Measurements from ENCODE around the gene TTR.

TTR gene

DNA sequence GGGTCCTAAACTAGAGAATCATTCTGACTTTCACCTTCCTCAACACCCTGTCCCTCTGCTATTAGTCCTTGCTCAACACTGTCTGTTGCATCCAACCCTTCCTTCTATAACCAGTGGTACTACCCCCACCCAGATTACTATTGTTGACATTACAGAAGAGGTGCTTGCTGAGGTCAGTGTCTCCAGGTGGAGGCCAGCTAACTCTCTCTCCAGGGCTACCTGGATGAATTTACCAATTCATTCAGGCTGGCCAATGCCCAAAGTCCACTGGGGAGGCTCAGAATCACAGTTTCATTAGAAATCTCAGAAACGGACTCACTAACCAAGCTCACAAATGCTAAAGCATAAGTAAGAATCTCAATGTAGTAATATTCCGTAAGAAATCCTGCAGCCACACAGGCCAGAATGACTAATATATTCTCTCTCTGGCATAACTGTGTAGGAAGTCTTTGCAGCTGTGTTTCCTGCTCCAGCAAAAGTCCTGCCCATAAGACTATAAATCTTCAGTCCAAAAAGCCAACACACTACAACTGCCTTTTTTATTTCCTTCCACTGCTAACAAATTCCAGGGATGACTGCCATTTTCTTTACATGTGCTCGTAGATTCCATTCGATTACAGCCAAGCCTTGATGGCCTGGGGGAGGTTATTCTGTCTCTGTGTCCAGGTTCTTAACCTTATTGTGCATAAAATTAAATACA lies 10.0 kb upstream of the TTR start:
- no peak for DNase-seq (ENCODE audit: low read depth)

- no peak for DNase-seq (ENCODE audit: low read depth)
Observed at GRCh38 chr18:31583185-31583854, 8.4 kb upstream of the TTR start.

DNA sequence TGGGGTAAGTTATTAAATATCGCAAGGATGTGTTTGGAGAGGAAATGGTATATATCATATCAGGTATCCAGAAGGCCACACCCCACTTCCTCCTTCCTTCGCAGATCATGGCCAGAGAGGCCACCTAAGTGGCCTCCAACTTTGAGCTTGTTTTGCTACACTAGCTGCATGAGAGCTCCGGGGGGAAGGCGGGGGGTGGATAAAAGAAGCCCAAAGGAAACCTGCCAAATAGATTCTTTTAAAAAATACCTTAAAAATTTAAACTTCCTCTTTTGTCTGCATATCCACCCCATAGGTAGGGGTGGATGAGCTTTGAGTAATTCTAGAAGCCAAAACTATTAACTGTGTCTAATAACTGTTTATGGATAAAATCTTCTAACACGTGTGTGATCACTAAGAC lies 5.7 kb upstream of the TTR start:
- no peak for DNase-seq (ENCODE audit: low read depth)

DNA sequence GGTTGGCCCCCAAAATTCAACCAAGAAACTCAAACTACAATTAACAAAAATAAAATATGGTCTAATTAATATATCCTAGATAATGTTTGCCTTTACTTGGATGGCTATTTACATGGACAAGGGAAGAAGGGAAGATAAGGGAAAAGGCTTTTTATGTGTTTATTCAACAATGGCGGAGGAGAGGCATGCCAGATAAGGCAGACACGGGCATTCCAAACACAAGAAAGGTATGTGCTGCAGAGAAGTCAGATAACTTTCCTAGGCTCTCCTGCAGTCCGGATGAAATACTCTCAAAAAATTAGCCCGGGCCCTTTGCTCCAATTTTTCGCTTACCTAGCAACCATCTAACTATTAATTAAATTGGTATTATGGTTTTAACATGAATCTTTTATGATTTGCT lies 5.1 kb upstream of the TTR start:
- DNase-seq (ENCODE audit: low read depth): no peak

GRCh38 chr18:31587529-31587928 lies 4.1 kb upstream of the TTR start:
- no peak for DNase-seq (ENCODE audit: low read depth)

DNA sequence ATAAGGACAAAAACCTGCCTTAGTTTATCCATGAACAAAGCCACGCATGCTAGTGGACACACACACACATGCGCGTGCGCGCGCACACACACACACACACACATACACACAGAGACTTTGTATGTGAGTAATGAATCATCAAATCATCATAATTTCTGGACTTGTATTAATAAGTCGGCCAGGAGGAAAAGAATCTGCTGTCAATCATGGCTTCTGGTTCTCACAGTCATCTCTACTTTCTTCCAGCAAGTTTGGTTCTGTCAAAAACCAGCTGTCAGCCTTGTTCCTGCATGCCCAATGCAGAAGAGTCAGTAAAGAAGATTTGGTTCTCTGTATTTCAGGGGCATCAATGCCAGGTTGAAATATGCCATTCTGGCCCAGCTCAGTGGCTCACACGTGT lies 1.1 kb upstream of the TTR start:
- DNase-seq (ENCODE audit: low read depth): no peak

GRCh38 chr18:31591113-31591512 lies 564 bp upstream of the TTR start:
- no peak for DNase-seq (ENCODE audit: low read depth)

DNA sequence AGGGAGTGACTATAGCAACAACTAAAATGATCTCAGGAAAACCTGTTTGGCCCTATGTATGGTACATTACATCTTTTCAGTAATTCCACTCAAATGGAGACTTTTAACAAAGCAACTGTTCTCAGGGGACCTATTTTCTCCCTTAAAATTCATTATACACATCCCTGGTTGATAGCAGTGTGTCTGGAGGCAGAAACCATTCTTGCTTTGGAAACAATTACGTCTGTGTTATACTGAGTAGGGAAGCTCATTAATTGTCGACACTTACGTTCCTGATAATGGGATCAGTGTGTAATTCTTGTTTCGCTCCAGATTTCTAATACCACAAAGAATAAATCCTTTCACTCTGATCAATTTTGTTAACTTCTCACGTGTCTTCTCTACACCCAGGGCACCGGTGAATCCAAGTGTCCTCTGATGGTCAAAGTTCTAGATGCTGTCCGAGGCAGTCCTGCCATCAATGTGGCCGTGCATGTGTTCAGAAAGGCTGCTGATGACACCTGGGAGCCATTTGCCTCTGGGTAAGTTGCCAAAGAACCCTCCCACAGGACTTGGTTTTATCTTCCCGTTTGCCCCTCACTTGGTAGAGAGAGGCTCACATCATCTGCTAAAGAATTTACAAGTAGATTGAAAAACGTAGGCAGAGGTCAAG lies 955 bp downstream of the TTR start:
- no peak for DNase-seq (ENCODE audit: low read depth)

GRCh38 chr18:31595121-31595771 lies 3.6 kb downstream of the TTR start:
- no peak for DNase-seq (ENCODE audit: low read depth)

DNA sequence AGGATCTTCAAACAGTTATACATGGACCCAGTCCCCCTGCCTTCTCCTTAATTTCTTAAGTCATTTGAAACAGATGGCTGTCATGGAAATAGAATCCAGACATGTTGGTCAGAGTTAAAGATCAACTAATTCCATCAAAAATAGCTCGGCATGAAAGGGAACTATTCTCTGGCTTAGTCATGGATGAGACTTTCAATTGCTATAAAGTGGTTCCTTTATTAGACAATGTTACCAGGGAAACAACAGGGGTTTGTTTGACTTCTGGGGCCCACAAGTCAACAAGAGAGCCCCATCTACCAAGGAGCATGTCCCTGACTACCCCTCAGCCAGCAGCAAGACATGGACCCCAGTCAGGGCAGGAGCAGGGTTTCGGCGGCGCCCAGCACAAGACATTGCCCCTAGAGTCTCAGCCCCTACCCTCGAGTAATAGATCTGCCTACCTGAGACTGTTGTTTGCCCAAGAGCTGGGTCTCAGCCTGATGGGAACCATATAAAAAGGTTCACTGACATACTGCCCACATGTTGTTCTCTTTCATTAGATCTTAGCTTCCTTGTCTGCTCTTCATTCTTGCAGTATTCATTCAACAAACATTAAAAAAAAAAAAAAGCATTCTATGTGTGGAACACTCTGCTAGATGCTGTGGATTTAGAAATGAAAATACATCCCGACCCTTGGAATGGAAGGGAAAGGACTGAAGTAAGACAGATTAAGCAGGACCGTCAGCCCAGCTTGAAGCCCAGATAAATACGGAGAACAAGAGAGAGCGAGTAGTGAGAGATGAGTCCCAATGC lies 4.6 kb downstream of the TTR start:
- DNase-seq (ENCODE audit: low read depth): no peak

DNA sequence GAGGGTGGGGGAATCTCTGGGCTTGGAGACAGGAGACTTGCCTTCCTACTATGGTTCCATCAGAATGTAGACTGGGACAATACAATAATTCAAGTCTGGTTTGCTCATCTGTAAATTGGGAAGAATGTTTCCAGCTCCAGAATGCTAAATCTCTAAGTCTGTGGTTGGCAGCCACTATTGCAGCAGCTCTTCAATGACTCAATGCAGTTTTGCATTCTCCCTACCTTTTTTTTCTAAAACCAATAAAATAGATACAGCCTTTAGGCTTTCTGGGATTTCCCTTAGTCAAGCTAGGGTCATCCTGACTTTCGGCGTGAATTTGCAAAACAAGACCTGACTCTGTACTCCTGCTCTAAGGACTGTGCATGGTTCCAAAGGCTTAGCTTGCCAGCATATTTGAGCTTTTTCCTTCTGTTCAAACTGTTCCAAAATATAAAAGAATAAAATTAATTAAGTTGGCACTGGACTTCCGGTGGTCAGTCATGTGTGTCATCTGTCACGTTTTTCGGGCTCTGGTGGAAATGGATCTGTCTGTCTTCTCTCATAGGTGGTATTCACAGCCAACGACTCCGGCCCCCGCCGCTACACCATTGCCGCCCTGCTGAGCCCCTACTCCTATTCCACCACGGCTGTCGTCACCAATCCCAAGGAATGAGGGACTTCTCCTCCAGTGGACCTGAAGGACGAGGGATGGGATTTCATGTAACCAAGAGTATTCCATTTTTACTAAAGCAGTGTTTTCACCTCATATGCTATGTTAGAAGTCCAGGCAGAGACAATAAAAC lies 6.5 kb downstream of the TTR start:
- no peak for DNase-seq (ENCODE audit: low read depth)

GRCh38 chr18:31603315-31603714 lies 11.6 kb downstream of the TTR start:
- no peak for DNase-seq (ENCODE audit: low read depth)

DNA sequence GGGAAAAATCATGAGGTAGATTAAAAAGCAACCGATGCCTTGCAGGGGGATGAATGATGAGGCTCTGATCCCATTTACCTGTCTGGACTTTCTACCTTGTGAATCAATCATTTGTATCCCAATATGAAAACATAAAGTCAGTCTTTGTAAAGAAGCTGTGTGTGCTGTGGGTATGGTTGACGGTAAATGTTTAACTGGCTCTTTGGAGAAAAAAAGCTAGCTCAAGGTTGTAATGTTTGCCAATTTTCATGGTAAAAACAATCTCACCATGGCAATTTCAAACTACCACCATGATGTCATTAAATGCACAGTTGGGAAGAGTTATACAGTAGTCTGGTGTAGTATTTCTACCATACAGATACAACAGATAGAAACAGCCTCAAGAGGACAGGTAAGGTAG lies 14.6 kb downstream of the TTR start:
- no peak for DNase-seq (ENCODE audit: low read depth)

DNA sequence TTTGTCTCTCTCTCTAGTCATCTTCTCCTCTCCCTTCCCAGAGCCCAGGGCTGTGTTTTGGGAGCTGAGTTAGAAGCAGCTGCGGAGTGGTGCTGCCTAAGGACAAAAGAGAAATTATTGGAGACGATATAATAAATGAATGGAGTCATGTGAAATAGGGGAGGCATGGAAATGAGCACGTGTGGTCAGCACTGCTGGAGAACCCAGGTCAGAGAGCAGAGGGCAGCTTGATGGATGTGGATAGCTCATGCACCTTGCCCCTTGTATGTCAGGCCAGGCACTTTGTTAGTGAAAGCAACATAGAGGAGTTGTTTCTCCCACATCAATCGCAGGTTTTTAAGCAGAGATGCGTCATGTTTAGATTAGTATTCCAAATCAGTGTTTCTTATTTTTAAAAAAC lies 15.7 kb downstream of the TTR start:
- DNase-seq (ENCODE audit: low read depth): no peak

GRCh38 chr18:31609886-31610285 lies 18.2 kb downstream of the TTR start:
- DNase-seq (ENCODE audit: low read depth): no peak

DNA sequence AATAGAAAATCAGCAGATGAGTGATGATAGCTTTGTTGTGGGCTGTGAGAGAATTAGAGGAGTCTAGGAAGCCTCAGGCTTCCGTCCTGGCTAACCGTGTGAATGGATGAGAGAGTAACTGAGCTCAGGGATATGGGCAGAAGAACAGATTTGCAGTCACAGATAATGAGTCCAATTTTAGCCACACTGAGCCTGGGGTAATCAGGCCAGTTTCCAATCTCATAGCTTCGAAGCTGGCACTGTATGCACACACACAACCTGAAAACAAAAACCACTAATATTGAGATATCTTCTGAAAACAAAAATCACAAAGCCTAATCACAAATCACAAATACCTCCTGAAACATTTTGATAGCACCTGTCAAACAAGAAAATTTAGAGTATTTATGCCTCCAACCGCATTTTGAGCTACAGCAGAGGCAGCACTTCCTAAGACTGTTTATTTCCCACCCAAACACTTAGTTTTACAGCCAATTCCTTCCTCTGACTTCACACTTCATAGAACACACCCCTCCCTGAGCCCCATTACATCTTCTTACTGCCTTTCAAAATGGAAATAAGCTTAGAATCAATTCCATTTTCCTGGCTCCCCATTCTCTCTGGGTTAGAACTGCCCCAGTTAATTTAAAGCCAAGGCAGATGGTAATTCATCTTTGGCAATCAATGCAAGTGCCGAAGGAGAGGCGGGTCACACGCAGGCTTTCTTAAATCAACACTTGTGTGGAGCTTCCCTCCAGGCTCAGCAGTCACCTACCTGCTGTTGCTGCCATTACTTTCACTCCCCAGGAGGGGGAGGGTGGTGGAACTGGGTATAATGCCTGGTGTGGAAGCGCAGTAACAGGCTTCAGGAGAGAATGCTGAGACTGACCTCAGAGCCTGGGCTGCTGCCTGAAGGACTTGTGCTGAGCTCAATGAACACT lies 18.9 kb downstream of the TTR start:
- DNase-seq (ENCODE audit: low read depth): no peak

DNA sequence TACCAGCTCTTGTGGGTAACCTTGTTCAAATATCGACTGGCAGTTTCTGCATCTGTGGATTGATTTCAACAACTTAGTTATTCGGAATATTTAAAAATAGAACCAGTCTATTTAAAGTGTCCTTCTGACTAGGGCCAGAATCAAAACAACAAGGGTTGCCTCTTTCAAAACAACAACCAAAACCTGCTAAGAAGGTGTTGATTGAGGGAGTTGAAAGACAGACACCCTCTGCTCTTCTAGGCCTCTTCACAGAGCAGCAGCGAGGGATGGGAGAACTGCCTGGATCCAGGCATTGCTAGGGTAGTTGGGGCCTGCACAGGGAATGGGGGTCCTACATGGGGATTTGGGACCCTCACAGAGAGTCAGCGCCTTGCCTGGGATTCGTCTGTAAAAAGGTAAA lies 19.8 kb downstream of the TTR start:
- no peak for DNase-seq (ENCODE audit: low read depth)

DNA sequence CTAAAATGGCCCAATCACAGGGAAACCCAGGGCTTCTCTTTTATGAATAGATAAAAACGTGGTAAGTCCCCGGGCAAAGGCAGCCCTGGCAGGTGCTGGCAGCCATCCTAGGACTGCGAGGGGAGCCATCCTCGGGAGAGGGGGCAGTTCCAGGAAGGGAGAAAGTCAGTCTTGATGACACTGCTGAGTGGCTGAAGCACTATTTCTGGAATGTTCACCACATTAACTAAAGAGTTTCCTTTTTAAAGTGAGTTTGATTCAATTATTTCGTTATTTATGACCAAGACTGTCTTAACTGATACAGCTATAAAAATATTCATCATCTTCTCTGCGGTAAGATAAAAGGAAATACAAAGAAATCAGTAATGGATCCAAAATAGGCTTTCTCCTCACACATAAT lies 20.4 kb downstream of the TTR start:
- no peak for DNase-seq (ENCODE audit: low read depth)

- no peak for DNase-seq (ENCODE audit: low read depth)
Observed at GRCh38 chr18:31614044-31614443, 22.4 kb downstream of the TTR start.

- no peak for DNase-seq (ENCODE audit: low read depth)
Observed at GRCh38 chr18:31616586-31616985, 24.9 kb downstream of the TTR start.

All from activated T-cell treated with anti-CD3 and anti-CD28 coated beads for 24 hours (primary cell).